ENCODE results near the gene GLRX5. TPM values are rescaled to one million over a fixed set of nuclear protein-coding genes. Genes with fewer than 3 reads are reported as not detected.

The GLRX5 gene
- total RNA-seq, 2 donors from 2014 or later, result 62.4 to 63.4 TPM

DNA sequence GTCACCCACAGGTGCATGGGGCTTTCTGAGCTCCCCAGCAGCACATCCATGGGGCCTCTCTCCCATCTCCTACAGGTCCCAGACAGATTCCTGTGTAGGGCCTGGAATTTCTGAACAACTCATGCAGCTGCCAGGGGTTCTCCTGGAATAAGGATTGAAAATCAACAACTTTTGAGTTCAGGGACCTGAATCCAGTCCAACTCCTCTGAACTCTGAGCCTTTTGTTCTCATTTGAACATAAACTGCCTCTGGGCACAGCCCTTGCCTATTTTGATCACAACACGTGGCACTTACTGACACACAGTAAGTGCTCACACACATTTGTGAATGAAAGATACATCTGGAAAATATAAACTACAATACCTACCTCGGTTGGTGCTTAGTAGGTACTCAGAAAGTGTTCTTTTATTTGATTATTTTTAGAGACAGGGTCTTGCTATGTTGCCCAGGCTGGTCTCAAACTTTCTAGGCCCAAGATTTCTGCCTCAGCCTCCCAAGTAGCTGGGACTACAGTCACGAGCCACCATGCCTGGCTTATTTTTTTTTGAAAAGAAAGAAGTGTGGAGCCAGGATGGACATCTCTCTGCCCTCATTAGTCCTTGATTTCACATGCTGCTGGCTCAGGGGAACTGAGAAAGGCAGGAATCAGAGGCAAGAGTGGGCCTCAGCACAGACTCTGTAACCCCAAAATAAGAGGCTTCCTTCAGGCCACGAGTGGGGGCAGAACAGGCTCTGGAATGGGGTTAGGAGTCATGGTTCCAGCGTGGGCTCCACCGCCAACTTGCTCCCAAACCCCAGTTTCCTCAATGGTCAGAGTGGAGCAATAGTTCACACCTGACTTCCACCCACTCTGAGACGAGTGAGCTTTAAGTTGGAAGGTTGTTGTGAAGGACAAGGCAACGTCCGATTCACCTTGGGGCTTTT, 45.4 kb upstream of the GLRX5 start:
- Histone ChIP-seq H3K9ac (ENCODE audit: extremely low read depth, low read length, poor library complexity, severe bottlenecking) (no peak overlapping the region), H3K27ac (ENCODE audit: low read depth, low read length) (no peak overlapping the region), H3K27me3 (ENCODE audit: control insufficient read depth, insufficient read depth, low read length, poor library complexity, severe bottlenecking) (no peaks in the 10 kb centered on the region), H3K4me3 (ENCODE audit: low read length) (no peak overlapping the region), H3K36me3 (ENCODE audit: control insufficient read depth, insufficient read depth, low read length) (no peaks in the 10 kb centered on the region), H3K4me1 (ENCODE audit: control insufficient read depth, insufficient read depth, low read length) (peaks cover 21% of the 10 kb centered on the region), H3K9me3 (ENCODE audit: control insufficient read depth, low read length) (peaks cover 8% of the 10 kb centered on the region)
- 94 to 98% methylated on average over 5 to 9 of the region's 9 CpGs for WGBS, 2 experiments (ENCODE audit: insufficient coverage in 1 of 2, insufficient read length in 1 of 2)
- no peak overlapping the region for H3K27ac Mint-ChIP-seq
- no peak for DNase-seq
- peaks cover 21% of the 10 kb centered on the region for H3K4me1 Mint-ChIP-seq
- no peaks in the 10 kb centered on the region for H3K27me3 Mint-ChIP-seq (ENCODE audit: insufficient read depth)
- TF ChIP-seq, protein P1, sequence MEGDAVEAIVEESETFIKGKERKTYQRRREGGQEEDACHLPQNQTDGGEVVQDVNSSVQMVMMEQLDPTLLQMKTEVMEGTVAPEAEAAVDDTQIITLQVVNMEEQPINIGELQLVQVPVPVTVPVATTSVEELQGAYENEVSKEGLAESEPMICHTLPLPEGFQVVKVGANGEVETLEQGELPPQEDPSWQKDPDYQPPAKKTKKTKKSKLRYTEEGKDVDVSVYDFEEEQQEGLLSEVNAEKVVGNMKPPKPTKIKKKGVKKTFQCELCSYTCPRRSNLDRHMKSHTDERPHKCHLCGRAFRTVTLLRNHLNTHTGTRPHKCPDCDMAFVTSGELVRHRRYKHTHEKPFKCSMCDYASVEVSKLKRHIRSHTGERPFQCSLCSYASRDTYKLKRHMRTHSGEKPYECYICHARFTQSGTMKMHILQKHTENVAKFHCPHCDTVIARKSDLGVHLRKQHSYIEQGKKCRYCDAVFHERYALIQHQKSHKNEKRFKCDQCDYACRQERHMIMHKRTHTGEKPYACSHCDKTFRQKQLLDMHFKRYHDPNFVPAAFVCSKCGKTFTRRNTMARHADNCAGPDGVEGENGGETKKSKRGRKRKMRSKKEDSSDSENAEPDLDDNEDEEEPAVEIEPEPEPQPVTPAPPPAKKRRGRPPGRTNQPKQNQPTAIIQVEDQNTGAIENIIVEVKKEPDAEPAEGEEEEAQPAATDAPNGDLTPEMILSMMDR (conservative IDR thresholded peaks at IDR 0.05), result no peak
- H3K36me3 Mint-ChIP-seq (ENCODE audit: low read depth), result no peaks in the 10 kb centered on the region
- peaks cover 5% of the 10 kb centered on the region for H3K9me3 Mint-ChIP-seq
- H3K4me3 Mint-ChIP-seq, result no peak overlapping the region

DNA sequence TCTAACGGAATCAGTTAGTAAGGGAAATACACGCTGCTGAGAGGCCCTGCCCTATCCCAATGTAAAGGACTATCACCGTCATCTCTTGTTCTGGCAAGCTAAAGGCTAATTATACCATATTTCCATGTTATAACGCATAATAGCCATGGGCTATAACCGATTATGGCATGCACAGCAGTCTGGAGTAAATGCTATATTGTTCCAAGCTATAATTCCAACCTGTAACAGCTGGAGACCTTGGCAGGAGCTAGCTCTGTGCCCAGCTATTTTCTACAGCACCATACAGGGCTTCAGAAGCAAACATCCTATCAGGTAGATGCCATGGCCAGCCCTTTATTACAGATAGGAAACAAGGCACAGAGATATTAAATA, 44.7 kb upstream of the GLRX5 start:
- Histone ChIP-seq H3K4me1 (ENCODE audit: control insufficient read depth, insufficient read depth, low read length) (peaks cover 15% of the 10 kb centered on the region), H3K36me3 (ENCODE audit: control insufficient read depth, insufficient read depth, low read length) (no peaks in the 10 kb centered on the region), H3K4me3 (ENCODE audit: low read length) (no peak overlapping the region), H3K27me3 (ENCODE audit: control insufficient read depth, insufficient read depth, low read length, poor library complexity, severe bottlenecking) (no peaks in the 10 kb centered on the region), H3K9ac (ENCODE audit: extremely low read depth, low read length, poor library complexity, severe bottlenecking) (no peak overlapping the region), H3K27ac (ENCODE audit: low read depth, low read length) (no peak overlapping the region), H3K9me3 (ENCODE audit: control insufficient read depth, low read length) (peaks cover 8% of the 10 kb centered on the region)
- TF ChIP-seq, protein P1 (conservative IDR thresholded peaks at IDR 0.05), result no peak
- no peak overlapping the region for H3K4me3 Mint-ChIP-seq
- no peak overlapping the region for H3K27ac Mint-ChIP-seq
- 94 to 98% methylated on average over 5 of the region's 5 CpGs for WGBS, 2 experiments (ENCODE audit: insufficient coverage in 1 of 2, insufficient read length in 1 of 2)
- peaks cover 5% of the 10 kb centered on the region for H3K9me3 Mint-ChIP-seq
- no peaks in the 10 kb centered on the region for H3K27me3 Mint-ChIP-seq (ENCODE audit: insufficient read depth)
- no peaks in the 10 kb centered on the region for H3K36me3 Mint-ChIP-seq (ENCODE audit: low read depth)
- DNase-seq, result no peak
- H3K4me1 Mint-ChIP-seq, result peaks cover 15% of the 10 kb centered on the region

DNA sequence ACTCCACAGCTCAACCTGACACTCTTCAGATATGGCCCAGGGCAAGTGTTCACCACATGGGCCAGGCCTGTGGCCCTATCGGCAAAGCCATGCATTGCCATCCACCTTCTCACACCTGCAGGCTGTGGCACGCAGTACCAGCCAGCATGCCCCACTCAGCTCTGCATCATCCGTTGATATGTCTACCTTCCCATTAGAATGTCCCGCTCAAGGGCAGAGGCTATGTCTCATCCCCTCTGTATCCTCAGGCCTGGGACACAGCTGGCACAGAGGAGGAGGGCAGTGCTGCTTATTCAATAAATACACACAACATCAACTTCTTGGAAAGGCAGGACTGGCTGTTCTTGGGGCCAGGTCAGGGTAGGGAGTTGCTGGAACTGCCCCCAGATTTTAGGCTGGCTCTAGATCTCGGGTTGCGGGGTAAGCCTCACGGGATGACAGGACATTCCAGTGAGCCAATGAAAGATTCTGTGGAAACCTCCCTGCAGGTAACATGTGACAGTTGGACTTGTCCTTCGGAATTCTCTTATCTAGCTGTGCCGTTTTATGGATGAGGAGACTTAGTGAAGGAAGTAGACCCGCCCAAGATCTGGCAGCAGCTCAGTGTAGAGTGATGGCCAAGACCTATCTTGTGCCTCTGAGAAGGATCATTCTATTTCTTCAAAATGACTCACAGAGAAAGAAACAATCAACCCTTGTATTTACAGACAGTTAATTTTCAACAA, 44.0 kb upstream of the GLRX5 start:
- no peak overlapping the region for H3K9ac ChIP-seq (ENCODE audit: extremely low read depth, low read length, poor library complexity, severe bottlenecking)
- Mint-ChIP-seq H3K4me1 (peaks cover 14% of the 10 kb centered on the region), H3K27me3 (ENCODE audit: insufficient read depth) (no peaks in the 10 kb centered on the region), H3K9me3 (peaks cover 5% of the 10 kb centered on the region), H3K27ac (no peak overlapping the region), H3K36me3 (ENCODE audit: low read depth) (no peaks in the 10 kb centered on the region), H3K4me3 (no peak overlapping the region)
- H3K27ac ChIP-seq (ENCODE audit: low read depth, low read length), result no peak overlapping the region
- WGBS, 2 experiments (ENCODE audit: insufficient coverage in 1 of 2, insufficient read length in 1 of 2), result 92 to 94% methylated on average over 8 to 10 of the region's 10 CpGs
- DNase-seq, result no peak
- no peaks in the 10 kb centered on the region for H3K27me3 ChIP-seq (ENCODE audit: control insufficient read depth, insufficient read depth, low read length, poor library complexity, severe bottlenecking)
- peaks cover 15% of the 10 kb centered on the region for H3K4me1 ChIP-seq (ENCODE audit: control insufficient read depth, insufficient read depth, low read length)
- H3K36me3 ChIP-seq (ENCODE audit: control insufficient read depth, insufficient read depth, low read length), result no peaks in the 10 kb centered on the region
- peaks cover 8% of the 10 kb centered on the region for H3K9me3 ChIP-seq (ENCODE audit: control insufficient read depth, low read length)
- no peak overlapping the region for H3K4me3 ChIP-seq (ENCODE audit: low read length)
- TF ChIP-seq, protein P1 (conservative IDR thresholded peaks at IDR 0.05), result no peak

All from endodermal cell (in vitro differentiated cells).